ENCODE data around the gene LIN28B.
"Not testable (repeated sequence)": the region's sequence is repeated elsewhere in the genome, so short reads cannot be mapped to it uniquely, and the experiment has no call there.

LIN28B gene

GRCh38 chr6:104955927-104956730 lies 778 bp upstream of the LIN28B start:
- no peak for DNase-seq (ENCODE audit: low read depth in 1 of 2, low spot score in 1 of 2)

GRCh38 chr6:104957301-104958177 lies 632 bp downstream of the LIN28B start:
- no peak for DNase-seq (ENCODE audit: low read depth in 1 of 2, low spot score in 1 of 2)

GRCh38 chr6:104958178-104959025 lies 1.5 kb downstream of the LIN28B start:
- DNase-seq (ENCODE audit: low read depth in 1 of 2, low spot score in 1 of 2): no peak

- DNase-seq (ENCODE audit: low read depth in 1 of 2, low spot score in 1 of 2): no peak
These were observed 2.3 kb downstream of the LIN28B start for GRCh38 chr6:104959026-104959858.

- DNase-seq (ENCODE audit: low read depth in 1 of 2, low spot score in 1 of 2): no peak
These were observed 12.2 kb downstream of the LIN28B start for GRCh38 chr6:104969108-104969507.

GRCh38 chr6:104969785-104970581 lies 13.1 kb downstream of the LIN28B start:
- no peak for DNase-seq (ENCODE audit: low read depth in 1 of 2, low spot score in 1 of 2)

- no peak for DNase-seq (ENCODE audit: low read depth in 1 of 2, low spot score in 1 of 2)
These were observed 16.5 kb downstream of the LIN28B start for GRCh38 chr6:104973404-104973803.

GRCh38 chr6:104983296-104983695 lies 26.4 kb downstream of the LIN28B start:
- no peak for DNase-seq (ENCODE audit: low read depth in 1 of 2, low spot score in 1 of 2)

GRCh38 chr6:104983776-104984175 lies 26.9 kb downstream of the LIN28B start:
- no peak for DNase-seq (ENCODE audit: low read depth in 1 of 2, low spot score in 1 of 2)

- DNase-seq (ENCODE audit: low read depth in 1 of 2, low spot score in 1 of 2): no peak
These were observed 27.9 kb downstream of the LIN28B start for GRCh38 chr6:104984831-104985230.

- not testable (repeated sequence) for DNase-seq (ENCODE audit: low read depth in 1 of 2, low spot score in 1 of 2)
These were observed 29.0 kb downstream of the LIN28B start for GRCh38 chr6:104985875-104986274.

GRCh38 chr6:104986625-104987024 lies 29.7 kb downstream of the LIN28B start:
- no peak for DNase-seq (ENCODE audit: low read depth in 1 of 2, low spot score in 1 of 2)

GRCh38 chr6:104987218-104987617 lies 30.3 kb downstream of the LIN28B start:
- DNase-seq (ENCODE audit: low read depth in 1 of 2, low spot score in 1 of 2): no peak

- DNase-seq (ENCODE audit: low read depth in 1 of 2, low spot score in 1 of 2): no peak
These were observed 33.2 kb downstream of the LIN28B start for GRCh38 chr6:104990085-104990484.

- not testable (repeated sequence) for DNase-seq (ENCODE audit: low read depth in 1 of 2, low spot score in 1 of 2)
These were observed 34.2 kb downstream of the LIN28B start for GRCh38 chr6:104991062-104991461.

- not testable (repeated sequence) for DNase-seq (ENCODE audit: low read depth in 1 of 2, low spot score in 1 of 2)
These were observed 36.7 kb downstream of the LIN28B start for GRCh38 chr6:104993576-104993975.

GRCh38 chr6:104995989-104996617 lies 39.2 kb downstream of the LIN28B start:
- no peak for DNase-seq (ENCODE audit: low read depth in 1 of 2, low spot score in 1 of 2)

- no peak for DNase-seq (ENCODE audit: low read depth in 1 of 2, low spot score in 1 of 2)
These were observed 44.2 kb downstream of the LIN28B start for GRCh38 chr6:105001063-105001462.

GRCh38 chr6:105001906-105002305 lies 45.0 kb downstream of the LIN28B start:
- no peak for DNase-seq (ENCODE audit: low read depth in 1 of 2, low spot score in 1 of 2)
